ENCODE data around the gene TTC13. TPM values are rescaled to one million over a fixed set of nuclear protein-coding genes. Genes with fewer than 3 reads are reported as not detected.
A peak's percentile ranks its signal among the peaks of the same experiment; 100 is the strongest.

TTC13 gene
- polyA plus RNA-seq, 4 donors: 18.1 to 26.0 (median 23.1) TPM

DNA sequence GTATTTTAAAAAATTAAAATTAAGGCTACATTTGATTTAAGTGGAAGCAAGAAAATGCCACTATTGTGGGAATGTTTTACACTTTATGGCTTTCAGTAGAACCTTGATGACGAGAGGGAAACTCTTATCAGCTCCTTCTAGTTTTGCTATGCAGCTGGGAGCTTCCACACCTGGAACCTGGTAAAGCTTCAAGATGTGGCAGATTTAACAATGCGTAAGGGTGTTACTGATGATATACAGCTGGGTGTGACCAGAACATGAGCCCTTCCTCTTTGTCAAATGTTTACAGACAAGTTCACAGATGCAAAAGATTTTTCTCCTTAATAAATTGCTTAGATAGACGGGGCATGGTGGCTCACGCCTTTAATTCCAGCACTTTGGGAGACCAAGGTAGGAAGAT lies 20.3 kb downstream of the TTC13 start:
- DNase-seq (ENCODE audit: low read depth in 4 of 4, low spot score in 3 of 4): no peak

DNA sequence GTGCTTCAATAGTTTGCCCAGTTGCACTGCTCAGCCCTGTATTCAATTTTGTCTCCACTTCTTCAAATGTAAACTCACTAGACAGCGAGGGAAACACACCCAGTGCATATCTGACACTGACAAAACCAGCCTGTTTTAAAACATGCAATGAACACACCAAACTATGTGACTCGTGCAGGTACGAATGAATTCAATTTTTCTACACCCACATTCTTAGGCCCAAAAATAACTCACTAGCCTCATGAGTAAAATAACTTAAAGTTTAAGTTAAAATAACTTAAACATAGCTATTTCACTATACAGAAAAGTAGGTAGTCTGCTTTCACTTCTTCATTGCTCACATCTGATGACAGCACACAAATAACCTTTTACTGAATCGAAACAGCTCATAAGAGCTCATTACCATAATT lies 21.1 kb downstream of the TTC13 start:
- DNase-seq (ENCODE audit: low read depth in 4 of 4, low spot score in 3 of 4): no peak

DNA sequence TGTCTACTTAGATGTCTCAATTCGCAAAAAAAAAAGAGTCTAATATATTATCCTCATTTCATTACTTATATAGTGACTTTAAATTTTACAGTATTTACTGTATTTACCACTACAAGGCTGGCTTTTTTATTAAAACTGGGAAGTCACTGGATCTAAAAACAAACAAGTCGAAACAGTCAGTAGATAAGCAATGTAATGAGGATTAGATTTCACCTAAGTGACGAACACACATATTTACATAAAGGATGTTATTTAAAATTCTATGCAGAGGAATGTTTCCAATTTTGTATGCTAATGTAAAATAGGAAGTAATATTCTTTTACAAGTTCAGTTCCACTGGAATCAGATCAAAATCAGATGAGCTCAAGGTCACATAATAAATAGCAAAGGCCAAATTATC lies 28.3 kb downstream of the TTC13 start:
- DNase-seq (ENCODE audit: low read depth in 4 of 4, low spot score in 3 of 4): no peak

DNA sequence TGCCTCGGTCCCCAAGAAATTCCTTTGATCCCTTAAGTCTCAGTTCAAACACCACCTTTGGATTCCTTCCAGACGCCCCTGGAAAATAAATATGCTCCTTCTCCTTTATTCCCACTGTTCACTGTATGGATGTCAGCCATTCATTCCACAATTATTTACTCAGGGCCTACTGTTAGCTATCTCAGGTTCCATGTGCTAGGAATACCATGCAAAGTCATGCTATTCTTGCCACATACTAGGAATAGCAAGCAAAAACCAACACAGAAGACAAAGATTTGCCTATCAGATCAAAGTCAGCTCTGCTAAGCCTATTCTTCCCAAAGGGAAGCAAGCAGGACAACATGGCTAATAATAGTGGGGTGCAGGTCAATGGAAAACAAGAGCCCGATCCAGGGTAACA lies 29.8 kb downstream of the TTC13 start:
- DNase-seq (ENCODE audit: low read depth in 4 of 4, low spot score in 3 of 4): no peak

DNA sequence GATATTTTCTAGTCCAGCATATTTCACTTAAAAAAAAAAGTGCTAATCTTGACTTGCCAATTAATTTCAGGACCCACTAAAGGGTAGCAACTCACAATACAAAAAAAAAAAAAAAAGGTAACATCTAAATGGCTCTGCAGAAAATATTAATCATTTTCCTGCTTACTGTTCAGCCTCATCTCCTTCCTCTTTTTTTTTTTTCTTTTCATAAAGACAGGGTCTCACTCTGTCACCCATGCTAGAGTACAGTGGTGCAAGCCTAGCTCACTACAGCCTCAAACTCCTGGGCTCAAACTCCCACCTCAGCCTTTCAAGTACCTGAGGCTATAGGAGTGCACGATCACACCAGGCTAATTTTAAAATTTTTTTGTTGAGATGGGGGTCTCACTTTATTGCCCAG lies 30.4 kb downstream of the TTC13 start:
- no peak for DNase-seq (ENCODE audit: low read depth in 4 of 4, low spot score in 3 of 4)

DNA sequence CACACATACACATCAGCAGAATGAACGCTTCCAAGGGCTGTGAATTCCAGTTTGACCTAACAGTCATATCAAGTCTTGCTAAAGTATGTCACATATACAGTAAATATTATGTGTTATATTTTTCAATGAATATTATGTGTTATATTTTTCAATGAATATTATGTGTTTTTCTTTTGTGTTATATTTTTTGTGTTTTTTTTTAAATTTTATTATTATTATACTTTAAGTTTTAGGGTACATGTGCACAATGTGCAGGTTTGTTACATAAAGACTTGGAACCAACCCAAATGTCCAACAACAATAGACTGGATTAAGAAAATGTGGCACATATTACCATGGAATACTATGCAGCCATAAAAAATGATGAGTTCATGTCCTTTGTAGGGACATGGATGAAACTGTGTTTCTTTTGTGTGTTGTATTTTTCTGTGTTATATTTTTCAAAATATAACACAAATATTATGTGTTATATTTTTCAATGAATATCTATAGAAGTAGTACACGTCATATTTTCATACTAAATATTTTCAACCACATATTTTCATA lies 35.5 kb downstream of the TTC13 start:
- no peak for DNase-seq (ENCODE audit: low read depth in 4 of 4, low spot score in 3 of 4)

DNA sequence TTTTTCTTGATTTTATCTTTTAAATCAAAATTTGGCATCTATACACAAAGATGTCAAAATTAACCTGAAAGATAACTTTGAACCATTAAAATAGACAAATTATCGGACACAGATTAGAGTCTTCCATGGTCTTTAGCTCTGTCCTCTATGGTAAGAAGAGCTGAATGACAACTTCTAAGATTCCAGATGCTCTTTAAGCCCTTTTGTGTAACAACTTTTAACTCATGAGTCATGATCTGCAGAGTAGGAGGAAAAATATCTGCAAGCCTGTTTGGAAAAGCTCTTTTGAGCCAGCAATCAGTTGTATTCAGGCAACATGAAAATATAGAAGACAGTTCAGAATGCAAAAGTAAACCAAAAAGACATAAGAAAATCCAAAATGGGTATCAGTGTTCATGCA lies 37.8 kb downstream of the TTC13 start:
- no peak for DNase-seq (ENCODE audit: low read depth in 4 of 4, low spot score in 3 of 4)

DNA sequence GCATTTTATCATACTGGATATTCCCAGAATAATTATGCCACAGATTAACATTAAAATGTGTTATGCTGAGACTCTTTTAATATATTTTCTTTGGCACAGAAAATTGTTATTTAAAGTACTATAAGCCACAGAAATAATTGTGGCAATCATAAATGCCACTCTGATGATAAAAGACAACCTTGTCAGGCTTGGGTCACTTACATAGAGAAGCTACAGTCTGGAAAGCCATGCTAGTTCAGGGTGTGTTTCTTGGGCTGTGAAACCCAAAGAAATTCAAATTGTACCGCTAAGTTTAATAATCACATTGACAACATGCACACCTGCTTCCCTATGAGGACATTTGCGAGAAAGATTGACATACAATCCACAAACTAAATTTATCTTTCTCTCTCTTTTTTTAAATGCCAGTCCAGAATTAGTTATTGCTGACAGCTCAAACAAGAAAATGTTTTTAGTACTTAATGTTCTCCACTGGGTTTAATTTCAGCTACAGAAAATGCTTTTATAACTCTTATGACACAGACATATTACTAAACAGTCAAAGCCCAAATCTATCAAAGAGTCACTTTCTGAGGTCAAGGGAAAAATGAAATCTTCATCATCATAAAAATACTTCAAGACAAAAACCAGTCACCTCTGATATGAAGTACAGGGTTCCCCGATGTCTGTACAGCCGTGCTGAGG lies 38.7 kb downstream of the TTC13 start:
- DNase-seq (ENCODE audit: low read depth in 4 of 4, low spot score in 3 of 4): no peak

DNA sequence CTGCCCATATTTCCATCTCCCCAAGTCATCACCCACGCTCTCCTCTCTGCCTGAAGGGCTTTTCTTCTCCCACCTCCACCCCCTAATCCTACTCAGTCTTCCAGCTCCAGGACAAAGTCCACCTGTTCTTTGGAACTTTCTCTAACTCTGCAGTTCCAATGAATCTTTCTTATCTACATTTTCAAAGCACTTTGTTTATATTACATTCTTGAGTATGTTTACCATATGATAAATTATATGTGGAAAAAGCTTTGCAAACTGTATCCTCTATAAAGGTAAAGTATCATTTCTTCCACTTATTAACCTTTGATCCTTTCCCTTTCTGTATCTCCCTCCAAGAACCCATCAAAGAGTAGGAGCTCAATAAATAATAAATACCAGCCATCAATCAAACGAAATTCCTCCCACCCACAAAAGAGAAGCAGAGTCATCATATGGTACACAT lies 39.7 kb downstream of the TTC13 start:
- DNase-seq (ENCODE audit: low read depth in 4 of 4, low spot score in 3 of 4): no peak

DNA sequence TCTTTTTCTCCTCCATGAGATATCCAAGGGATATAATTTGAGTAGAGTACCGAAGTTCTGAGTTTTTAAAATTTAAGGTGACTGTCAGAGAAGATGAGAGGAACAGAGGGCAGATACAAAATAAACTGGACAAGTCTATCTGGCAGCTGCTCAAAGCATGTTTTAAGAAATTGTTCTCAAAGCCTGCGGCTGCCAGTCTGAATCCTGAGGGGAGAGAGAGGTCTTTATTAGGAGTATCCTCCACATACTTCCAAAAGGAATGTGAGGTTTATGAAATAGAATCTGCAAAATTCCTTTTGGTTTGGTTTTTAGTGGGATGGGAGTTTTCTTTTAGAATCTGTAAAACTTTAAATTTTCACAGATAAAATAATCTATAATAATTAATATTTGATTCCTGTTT lies 41.3 kb downstream of the TTC13 start:
- no peak for DNase-seq (ENCODE audit: low read depth in 4 of 4, low spot score in 3 of 4)

DNA sequence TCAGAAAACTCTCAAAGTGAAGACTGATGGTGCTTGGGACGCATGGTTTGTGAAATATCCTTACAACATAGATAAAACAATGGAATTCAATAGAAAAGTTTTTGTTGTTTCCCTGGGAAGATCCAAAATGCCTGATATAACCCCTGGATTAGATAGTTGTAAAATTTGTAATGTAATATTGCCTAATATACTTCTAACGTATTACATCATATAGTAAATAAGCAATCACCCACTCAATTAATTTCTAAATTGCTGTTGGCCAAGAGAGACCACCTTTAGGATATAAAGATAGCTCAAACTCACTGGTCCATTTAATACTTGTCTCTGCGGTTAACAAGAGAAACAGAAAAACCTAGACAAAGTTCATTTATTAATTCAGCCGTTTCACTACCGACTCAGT lies 42.2 kb downstream of the TTC13 start:
- DNase-seq (ENCODE audit: low read depth in 4 of 4, low spot score in 3 of 4): no peak

DNA sequence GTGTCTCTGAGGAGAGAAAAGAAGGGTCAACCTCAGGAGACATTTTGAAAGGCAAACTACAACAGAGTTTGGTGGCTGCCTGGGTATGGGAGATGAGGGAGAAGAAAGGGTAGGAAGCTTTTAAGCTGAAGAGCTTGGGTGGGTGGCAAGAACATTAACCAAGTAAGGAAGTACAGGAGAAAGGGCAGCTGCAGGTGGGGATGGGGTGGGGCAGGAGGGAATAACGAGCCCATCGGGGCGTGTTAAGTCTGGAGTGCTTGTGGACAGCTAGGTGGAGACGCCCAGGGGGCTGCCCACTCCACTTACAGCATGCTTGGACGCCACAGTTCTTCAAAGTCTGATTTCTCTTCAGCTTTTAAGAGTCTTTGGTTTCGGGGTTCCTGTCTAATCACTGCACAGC lies 42.8 kb downstream of the TTC13 start:
- DNase-seq (ENCODE audit: low read depth in 4 of 4, low spot score in 3 of 4): no peak

DNA sequence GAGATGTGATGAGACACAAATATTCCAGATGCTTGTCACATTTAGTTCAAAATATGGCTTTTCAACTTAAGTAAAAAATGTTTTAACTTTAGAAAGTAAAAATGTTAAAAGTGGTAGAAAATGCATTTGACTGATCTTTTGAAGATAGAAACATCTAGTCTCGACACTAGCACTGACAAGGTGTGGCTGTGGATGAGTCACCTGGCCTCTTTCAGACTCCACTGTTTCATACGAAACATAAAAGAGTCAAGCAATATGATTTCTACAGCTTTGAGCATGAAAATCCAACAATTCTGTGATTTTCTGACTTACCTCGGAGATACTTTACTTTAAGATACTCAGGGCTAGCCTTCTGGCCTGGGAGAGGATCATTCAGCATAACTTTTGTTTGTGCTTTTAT lies 47.7 kb downstream of the TTC13 start:
- DNase-seq (ENCODE audit: low read depth in 4 of 4, low spot score in 3 of 4): no peak

DNA sequence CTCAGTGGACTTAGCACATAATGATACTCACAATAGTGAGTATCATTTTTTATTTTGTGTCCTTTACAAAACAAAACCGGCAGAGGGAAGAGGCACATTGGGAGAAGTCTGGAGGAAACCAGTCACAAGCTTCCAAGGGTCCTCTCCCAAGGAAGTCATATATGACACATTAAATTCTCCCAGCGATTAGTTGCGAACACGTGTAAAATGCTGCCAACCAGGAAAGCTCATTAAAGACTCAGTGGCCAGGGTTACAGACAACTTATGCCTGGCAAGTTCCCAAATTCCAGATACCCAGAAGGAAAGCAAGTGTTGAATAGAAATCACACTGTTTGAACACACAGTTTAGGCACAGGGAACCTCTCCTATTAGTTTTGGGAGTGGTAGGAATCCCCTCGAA lies 52.5 kb downstream of the TTC13 start:
- no peak for DNase-seq (ENCODE audit: low read depth in 4 of 4, low spot score in 3 of 4)

DNA sequence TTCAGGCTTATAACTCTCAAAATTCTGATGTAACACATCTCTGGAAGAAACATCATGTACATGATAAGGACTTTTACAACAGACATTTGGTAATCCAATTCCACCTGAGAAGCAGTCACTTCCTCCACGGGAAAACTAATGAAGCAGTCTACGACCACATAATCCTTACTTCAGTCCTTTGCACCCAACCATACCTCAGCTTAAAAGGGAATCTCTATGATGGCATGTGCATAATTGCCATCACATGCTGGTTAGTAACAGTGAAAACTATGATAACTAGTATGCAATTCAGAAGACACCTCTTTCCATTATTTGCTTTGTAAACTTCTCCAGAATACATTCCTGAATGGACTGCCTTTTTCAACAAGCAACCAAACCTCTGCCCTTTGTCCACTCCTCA lies 53.1 kb downstream of the TTC13 start:
- DNase-seq (ENCODE audit: low read depth in 4 of 4, low spot score in 3 of 4): no peak

DNA sequence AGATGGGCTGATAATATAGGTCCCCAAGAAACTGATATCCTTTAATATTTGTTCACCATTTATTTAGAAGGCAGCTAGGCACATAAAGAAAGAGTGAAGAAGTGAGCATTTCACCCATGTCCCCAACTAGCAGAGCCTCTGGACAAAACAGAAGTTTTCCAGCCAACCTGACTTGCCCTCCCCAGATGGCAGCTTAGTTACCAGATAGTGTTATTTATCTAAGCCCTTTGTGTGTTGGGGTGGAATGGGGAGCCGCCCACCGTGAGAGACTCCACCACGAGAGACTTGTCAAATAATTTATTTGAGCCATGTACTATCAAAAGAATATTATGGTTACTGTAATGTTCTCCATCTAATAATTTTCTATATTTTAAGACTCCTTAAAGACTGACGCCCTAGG lies 55.5 kb downstream of the TTC13 start:
- no peak for DNase-seq (ENCODE audit: low read depth in 4 of 4, low spot score in 3 of 4)

DNA sequence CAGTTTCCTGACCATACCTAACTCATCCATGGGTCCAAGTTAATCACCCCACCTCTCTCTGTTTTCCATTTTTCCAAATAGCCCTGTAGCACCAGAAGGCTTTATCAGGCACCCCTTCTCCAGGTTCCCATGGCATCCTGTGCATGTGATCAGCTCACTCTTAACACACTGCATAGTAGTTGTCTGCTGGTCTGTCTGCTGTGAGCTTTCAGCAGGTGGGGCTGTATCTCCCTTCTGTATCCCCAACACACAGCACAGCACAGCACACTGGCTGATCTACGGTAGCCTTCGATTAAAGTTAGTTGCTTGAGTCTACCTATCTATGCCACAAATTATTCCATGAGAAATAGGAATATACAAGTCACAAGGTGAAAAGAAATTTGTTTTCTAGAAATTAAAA lies 56.0 kb downstream of the TTC13 start:
- DNase-seq (ENCODE audit: low read depth in 4 of 4, low spot score in 3 of 4): no peak

DNA sequence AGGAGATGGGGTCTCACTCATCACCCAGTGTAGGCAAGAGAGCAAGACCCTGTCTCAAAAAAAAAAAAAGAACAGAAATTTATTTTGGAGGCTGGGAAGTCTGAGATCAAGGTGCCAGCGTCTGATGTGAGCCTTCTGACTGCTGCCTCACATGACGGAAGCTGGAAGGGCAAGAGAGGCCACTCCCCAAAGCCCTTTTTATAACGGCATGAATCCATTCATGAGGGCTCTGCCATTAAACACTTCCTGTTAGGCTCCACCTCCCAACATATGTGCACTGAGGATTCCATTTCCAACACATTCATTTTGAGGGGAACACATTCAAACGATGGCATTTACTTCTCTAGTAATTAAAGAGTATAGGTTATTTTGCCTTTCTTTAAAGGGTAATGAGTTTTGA lies 59.5 kb downstream of the TTC13 start:
- DNase-seq (ENCODE audit: low read depth in 4 of 4, low spot score in 3 of 4): no peak

DNA sequence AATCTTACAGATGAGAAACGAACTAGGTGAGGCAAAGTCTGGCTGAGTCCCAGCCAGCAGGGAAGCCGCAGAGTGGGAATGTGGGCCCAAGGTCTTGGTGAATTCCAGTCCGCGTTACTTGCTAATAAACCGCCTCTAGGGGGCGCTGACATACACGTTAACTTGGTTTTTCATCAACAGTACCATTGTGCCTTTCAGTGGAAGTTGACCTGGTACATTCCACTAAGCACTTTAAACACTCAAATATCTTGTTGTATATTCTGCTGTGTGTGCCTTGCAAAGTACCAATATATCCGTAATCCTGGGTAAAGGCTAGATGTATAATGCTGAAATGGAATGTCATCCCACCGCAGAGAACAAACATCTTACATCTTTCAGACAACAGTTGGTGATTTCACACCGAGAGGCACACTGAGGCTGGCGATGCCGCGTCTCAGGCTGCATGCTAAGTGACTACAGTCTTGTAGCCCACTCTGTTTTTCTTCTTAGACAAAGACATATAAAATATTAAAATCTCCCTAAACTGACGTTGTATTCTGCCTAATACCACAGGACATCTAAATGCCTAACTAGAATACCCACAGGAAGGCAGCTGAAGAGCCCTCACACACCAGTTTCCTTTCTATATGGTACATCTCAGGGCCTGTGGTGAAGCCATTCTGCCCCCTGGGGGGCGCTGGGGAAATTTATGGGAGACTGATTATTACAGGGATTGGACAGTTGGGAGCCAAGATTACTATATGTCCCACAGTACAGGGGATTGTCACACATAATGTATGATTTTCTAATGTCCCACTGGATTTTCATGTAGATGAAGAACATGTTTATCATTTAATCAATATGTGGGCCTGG lies 61.2 kb downstream of the TTC13 start:
- peak in 2 of 4 donors; percentile 53 to 60 for DNase-seq (ENCODE audit: low read depth in 4 of 4, low spot score in 3 of 4)

DNA sequence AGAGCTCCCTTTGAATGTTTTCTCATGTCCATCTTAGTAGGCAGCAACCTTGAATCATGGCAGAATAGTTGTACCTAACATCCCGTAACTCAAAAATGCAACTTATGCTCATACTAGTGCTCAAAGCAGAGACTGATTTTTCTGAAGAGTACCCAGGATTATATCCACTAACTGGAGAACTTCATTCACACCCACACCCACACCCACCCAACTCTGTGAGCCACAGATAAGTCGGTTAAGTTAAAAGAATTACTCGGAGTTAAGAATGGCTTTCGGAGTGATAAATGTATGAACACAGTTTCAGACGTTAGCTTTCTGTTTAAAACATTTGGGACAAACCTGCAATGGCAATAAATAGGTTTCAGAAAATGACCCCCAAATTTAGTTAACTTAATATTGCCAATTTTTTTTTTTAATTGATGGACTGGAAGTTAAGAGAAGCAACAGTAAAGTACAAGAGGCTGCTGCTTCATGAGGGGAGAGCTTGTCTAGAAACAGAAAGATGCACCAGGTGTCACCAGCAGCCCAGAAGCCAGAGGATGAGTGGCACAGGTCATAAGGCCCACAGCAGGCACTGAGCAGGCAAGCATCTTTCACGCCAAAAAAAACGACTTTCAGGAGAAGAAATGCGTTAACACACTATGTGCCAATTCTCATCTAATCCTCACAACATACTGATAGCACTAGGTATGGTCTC lies 61.9 kb downstream of the TTC13 start:
- no peak for DNase-seq (ENCODE audit: low read depth in 4 of 4, low spot score in 3 of 4)

DNA sequence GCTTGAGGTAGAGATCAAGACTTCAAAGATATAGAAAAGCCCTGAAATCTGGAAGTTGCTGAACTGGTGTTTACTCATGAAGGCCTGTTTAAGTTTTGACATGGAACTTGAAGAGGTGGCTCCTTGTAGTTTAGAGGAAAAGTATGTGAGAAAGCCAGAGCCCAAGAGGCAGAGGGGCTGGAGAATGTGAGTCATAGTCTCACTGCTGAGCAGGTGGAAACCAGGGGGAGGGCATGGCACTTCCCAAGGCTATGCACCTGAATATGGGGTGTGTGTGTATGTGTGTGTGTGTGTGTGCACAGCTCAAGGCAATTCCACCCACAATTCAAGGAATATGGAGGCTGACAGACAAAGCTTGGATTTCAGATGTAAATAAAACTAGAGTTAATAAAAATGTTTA lies 63.6 kb downstream of the TTC13 start:
- DNase-seq (ENCODE audit: low read depth in 4 of 4, low spot score in 3 of 4): no peak

All from left renal pelvis (tissue), 4 donors.